ENCODE results near the gene TRIM68. TPM values are rescaled to one million over a fixed set of nuclear protein-coding genes. Genes with fewer than 3 reads are reported as not detected.

TRIM68 gene
- total RNA-seq, 1 experiment from 2014 or later = 5.7 TPM

- H3K9me3 ChIP-seq (ENCODE audit: low read depth, low read length, poor library complexity, severe bottlenecking) = no peaks in the 10 kb centered on the region
- no peaks in the 10 kb centered on the region for H3K4me1 ChIP-seq (ENCODE audit: insufficient read depth, low read length, poor library complexity, severe bottlenecking)
- BruUV-seq (replicated peaks) = no TSS peak
- intact Hi-C loops (cut with micrococcal nuclease; ENCODE audit: unreplicated experiment) = no loop called here
- ChIA-PET POLR2A (ENCODE audit: low non-redundant PET) (no interaction called here), CTCF (no interaction called here)
- H3K27me3 ChIP-seq (replicated peaks; ENCODE audit: insufficient read depth, low read depth, low read length, poor library complexity) = no peaks in the 10 kb centered on the region
- no peak for DNase-seq (ENCODE audit: low spot score)
- no peaks in the 10 kb centered on the region for H3K36me3 ChIP-seq (ENCODE audit: insufficient read depth, low read length, poor library complexity, severe bottlenecking)
- no peak for TF ChIP-seq CTCF (conservative IDR thresholded peaks at IDR 0.05; ENCODE audit: low read depth, low read length)
- TF ChIP-seq EZH2 (IDR thresholded peaks at IDR 0.05; ENCODE audit: borderline replicate concordance, low read depth, low read length, poor library complexity, severe bottlenecking) = no peak
- no peak within 1 kb of the TSS for H3K27ac ChIP-seq (ENCODE audit: low read depth, low read length, poor library complexity, severe bottlenecking)
- no peak within 1 kb of the TSS for H3K4me3 ChIP-seq (ENCODE audit: low read depth, low read length, poor library complexity, severe bottlenecking)
Observed at GRCh38 chr11:4643682-4644081, 35.7 kb upstream of the TRIM68 start, which contains the start of gene OR51E1. Gene OR51E1 (plus strand): TSS chr11:4643982. CDS start chr11:4652527, 8,545 bp downstream.

- no TSS peak for BruUV-seq (replicated peaks)
- ChIA-PET POLR2A (ENCODE audit: low non-redundant PET) (no interaction called here), CTCF (no interaction called here)
- no peaks in the 10 kb centered on the region for H3K4me1 ChIP-seq (ENCODE audit: insufficient read depth, low read length, poor library complexity, severe bottlenecking)
- DNase-seq (ENCODE audit: low spot score) = no peak
- H3K4me3 ChIP-seq (ENCODE audit: low read depth, low read length, poor library complexity, severe bottlenecking) = no peak overlapping the region
- no peaks in the 10 kb centered on the region for H3K27me3 ChIP-seq (replicated peaks; ENCODE audit: insufficient read depth, low read depth, low read length, poor library complexity)
- H3K27ac ChIP-seq (ENCODE audit: low read depth, low read length, poor library complexity, severe bottlenecking) = no peak overlapping the region
- intact Hi-C loops (cut with micrococcal nuclease; ENCODE audit: unreplicated experiment) = no loop called here
- no peaks in the 10 kb centered on the region for H3K36me3 ChIP-seq (ENCODE audit: insufficient read depth, low read length, poor library complexity, severe bottlenecking)
- H3K9me3 ChIP-seq (ENCODE audit: low read depth, low read length, poor library complexity, severe bottlenecking) = no peaks in the 10 kb centered on the region
- TF ChIP-seq EZH2 (IDR thresholded peaks at IDR 0.05; ENCODE audit: borderline replicate concordance, low read depth, low read length, poor library complexity, severe bottlenecking) (no peak), CTCF (conservative IDR thresholded peaks at IDR 0.05; ENCODE audit: low read depth, low read length) (no peak)
Observed at GRCh38 chr11:4643076-4643475, 35.0 kb upstream of the TRIM68 start.

GRCh38 chr11:4642043-4642442, 34.0 kb upstream of the TRIM68 start:
- Histone ChIP-seq H3K27ac (ENCODE audit: low read depth, low read length, poor library complexity, severe bottlenecking) (no peak overlapping the region), H3K4me1 (ENCODE audit: insufficient read depth, low read length, poor library complexity, severe bottlenecking) (no peaks in the 10 kb centered on the region), H3K27me3 (replicated peaks; ENCODE audit: insufficient read depth, low read depth, low read length, poor library complexity) (peaks cover 9% of the 10 kb centered on the region), H3K36me3 (ENCODE audit: insufficient read depth, low read length, poor library complexity, severe bottlenecking) (no peaks in the 10 kb centered on the region), H3K4me3 (ENCODE audit: low read depth, low read length, poor library complexity, severe bottlenecking) (no peak overlapping the region), H3K9me3 (ENCODE audit: low read depth, low read length, poor library complexity, severe bottlenecking) (no peaks in the 10 kb centered on the region)
- TF ChIP-seq CTCF (conservative IDR thresholded peaks at IDR 0.05; ENCODE audit: low read depth, low read length) (no peak), EZH2 (IDR thresholded peaks at IDR 0.05; ENCODE audit: borderline replicate concordance, low read depth, low read length, poor library complexity, severe bottlenecking) (no peak)
- intact Hi-C loops (cut with micrococcal nuclease; ENCODE audit: unreplicated experiment) = no loop called here
- CTCF ChIA-PET = no interaction called here
- no TSS peak for BruUV-seq (replicated peaks)
- POLR2A ChIA-PET (ENCODE audit: low non-redundant PET) = no interaction called here
- DNase-seq (ENCODE audit: low spot score) = no peak
